Suprapubic skin (tissue), 4 donors: ENCODE results near the gene RNPS1. TPM values are rescaled to one million over a fixed set of nuclear protein-coding genes. Genes with fewer than 3 reads are reported as not detected.

Source experiments
- DNase-seq, 2 donors: peaks; one replicate each; pipeline ENCODE4 v3.0.0-alpha.2; 2019; ENCODE audit warnings: low spot score in 2 of 2
- H3K27ac ChIP-seq: fragments of 200-600 bp; sonication (generic); one replicate; pipeline ENCODE4 v1.5.1; 2019
- H3K27me3 ChIP-seq: fragments of 200-600 bp; sonication (generic); one replicate; pipeline ENCODE4 v1.5.1; 2019
- H3K36me3 ChIP-seq: fragments of 200-600 bp; sonication (generic); one replicate; pipeline ENCODE4 v1.5.1; 2019
- H3K4me1 ChIP-seq: fragments of 200-600 bp; sonication (generic); one replicate; pipeline ENCODE4 v1.5.1; 2019
- H3K4me3 ChIP-seq: fragments of 200-600 bp; sonication (generic); one replicate; pipeline ENCODE4 v1.5.1; 2019; ENCODE audit warnings: mild to moderate bottlenecking
- H3K9me3 ChIP-seq: fragments of 200-600 bp; sonication (generic); one replicate; pipeline ENCODE4 v1.5.1; 2019
- CTCF ChIP-seq, 2 donors: fragments of 200-600 bp in 1 of 2; fragments of 450-650 bp in 1 of 2; sonication (generic) in 1 of 2; IDR thresholded peaks; one replicate each; pipeline ENCODE4 v1.5.1; 2016 to 2019; ENCODE audit warnings: antibody characterized with exemption in 2 of 2, mild to moderate bottlenecking in 1 of 2, moderate library complexity in 1 of 2
- EP300 ChIP-seq: sonication (generic); formaldehyde crosslinking; IDR thresholded peaks from one replicate; pipeline ENCODE4 v1.6.1; 2017; ENCODE audit warnings: antibody characterized with exemption
- POLR2A ChIP-seq, 2 donors: fragments of 450-650 bp; IDR thresholded peaks; one replicate each; pipeline ENCODE4 v1.6.1; 2017; ENCODE audit warnings: antibody characterized with exemption in 2 of 2, mild to moderate bottlenecking in 2 of 2, moderate library complexity in 2 of 2
- POLR2AphosphoS5 ChIP-seq, 3 donors: sonication (generic); formaldehyde crosslinking; IDR thresholded peaks; one replicate each; pipeline ENCODE4 v1.6.1; 2017; ENCODE audit warnings: antibody characterized with exemption in 3 of 3
- WGBS: methylation state at CpG from one replicate; pipeline ENCODE4 v1.1.5; 2018; 5-methylcytosine and 5-hydroxymethylcytosine counted together
- total RNA-seq, 4 donors: library from RNA; depleted of rRNA; stranded (reverse); fragments of >200 nt; gene quantifications; one replicate each; pipeline ENCODE4 v1.1.0, GENCODE V29; 2016

The RNPS1 gene
- total RNA-seq, 4 donors from 2014 or later, result 119 to 151 (median 146) TPM

GRCh38 chr16:2282262-2282661 lies 14.3 kb upstream of the RNPS1 start:
- no peaks in the 10 kb centered on the region for H3K27me3 ChIP-seq
- H3K36me3 ChIP-seq, result peaks cover 19% of the 10 kb centered on the region
- DNase-seq, result no peak
- no peaks in the 10 kb centered on the region for H3K9me3 ChIP-seq
- WGBS, result 81% methylated on average over 5 of the region's 5 CpGs
- no peaks in the 10 kb centered on the region for H3K4me1 ChIP-seq
- no peak for TF ChIP-seq POLR2A (IDR thresholded peaks at IDR 0.05)
- TF ChIP-seq POLR2AphosphoS5 (IDR thresholded peaks at IDR 0.05), result no peak
- no peak for TF ChIP-seq EP300
- TF ChIP-seq CTCF (IDR thresholded peaks at IDR 0.05), result no peak
- H3K27ac ChIP-seq, result no peak overlapping the region
- no peak overlapping the region for H3K4me3 ChIP-seq

GRCh38 chr16:2280981-2281542 lies 13.1 kb upstream of the RNPS1 start:
- TF ChIP-seq EP300, result no peak
- no peak for TF ChIP-seq POLR2A (IDR thresholded peaks at IDR 0.05)
- no peak for TF ChIP-seq CTCF (IDR thresholded peaks at IDR 0.05)
- no peak for TF ChIP-seq POLR2AphosphoS5 (IDR thresholded peaks at IDR 0.05)
- no peaks in the 10 kb centered on the region for H3K4me1 ChIP-seq
- no peaks in the 10 kb centered on the region for H3K9me3 ChIP-seq
- no peak overlapping the region for H3K27ac ChIP-seq
- H3K36me3 ChIP-seq, result peaks cover 19% of the 10 kb centered on the region
- H3K27me3 ChIP-seq, result no peaks in the 10 kb centered on the region
- DNase-seq, result no peak
- H3K4me3 ChIP-seq, result no peak overlapping the region
- 92% methylated on average over 10 of the region's 24 CpGs for WGBS

GRCh38 chr16:2280461-2280860 lies 12.5 kb upstream of the RNPS1 start:
- H3K4me3 ChIP-seq, result no peak overlapping the region
- WGBS, result 93% methylated on average over 8 of the region's 8 CpGs
- no peak for DNase-seq
- TF ChIP-seq EP300, result no peak
- no peak for TF ChIP-seq POLR2AphosphoS5 (IDR thresholded peaks at IDR 0.05)
- no peak for TF ChIP-seq CTCF (IDR thresholded peaks at IDR 0.05)
- no peak for TF ChIP-seq POLR2A (IDR thresholded peaks at IDR 0.05)
- H3K27me3 ChIP-seq, result no peaks in the 10 kb centered on the region
- H3K36me3 ChIP-seq, result peaks cover 19% of the 10 kb centered on the region
- H3K4me1 ChIP-seq, result no peaks in the 10 kb centered on the region
- H3K9me3 ChIP-seq, result no peaks in the 10 kb centered on the region
- no peak overlapping the region for H3K27ac ChIP-seq

GRCh38 chr16:2278956-2279800 lies 11.3 kb upstream of the RNPS1 start:
- TF ChIP-seq POLR2AphosphoS5 (IDR thresholded peaks at IDR 0.05) (no peak), EP300 (no peak), POLR2A (IDR thresholded peaks at IDR 0.05) (no peak), CTCF (IDR thresholded peaks at IDR 0.05) (no peak)
- no peaks in the 10 kb centered on the region for H3K9me3 ChIP-seq
- H3K36me3 ChIP-seq, result peaks cover 19% of the 10 kb centered on the region
- H3K4me1 ChIP-seq, result no peaks in the 10 kb centered on the region
- WGBS, result 91% methylated on average over 15 of the region's 26 CpGs
- DNase-seq, result no peak
- H3K27ac ChIP-seq, result no peak overlapping the region
- no peak overlapping the region for H3K4me3 ChIP-seq
- no peaks in the 10 kb centered on the region for H3K27me3 ChIP-seq

- H3K9me3 ChIP-seq, result no peaks in the 10 kb centered on the region
- H3K27me3 ChIP-seq, result no peaks in the 10 kb centered on the region
- peaks cover 19% of the 10 kb centered on the region for H3K36me3 ChIP-seq
- H3K27ac ChIP-seq, result no peak overlapping the region
- no peak for TF ChIP-seq POLR2AphosphoS5 (IDR thresholded peaks at IDR 0.05)
- no peak for TF ChIP-seq POLR2A (IDR thresholded peaks at IDR 0.05)
- no peak for TF ChIP-seq CTCF (IDR thresholded peaks at IDR 0.05)
- no peak for TF ChIP-seq EP300
- no peak overlapping the region for H3K4me3 ChIP-seq
- no peak for DNase-seq
- no peaks in the 10 kb centered on the region for H3K4me1 ChIP-seq
- WGBS, result 60% methylated on average over 2 of the region's 14 CpGs
These were observed 10.3 kb upstream of the RNPS1 start for GRCh38 chr16:2278272-2278608.
